Left ventricle myocardium inferior (tissue), 1 donor: ENCODE measurements around the gene ASIC3. TPM values are rescaled to one million over a fixed set of nuclear protein-coding genes. Genes with fewer than 3 reads are reported as not detected.

ENCODE experiments used
- DNase-seq: peaks from one replicate; pipeline ENCODE4 v3.0.0-alpha.2; 2020
- H3K27ac ChIP-seq: fragments of 200-600 bp; replicated peaks from 2 replicates; pipeline ENCODE4 v1.8.0; 2021
- H3K27me3 ChIP-seq: fragments of 200-600 bp; 2 replicates; pipeline ENCODE4 v1.8.0; 2021; ENCODE audit warnings: low read depth
- H3K36me3 ChIP-seq: fragments of 200-600 bp; 2 replicates; pipeline ENCODE4 v1.8.0; 2021
- H3K4me1 ChIP-seq: fragments of 200-600 bp; 2 replicates; pipeline ENCODE4 v1.8.0; 2021
- H3K4me3 ChIP-seq: fragments of 200-600 bp; 2 replicates; pipeline ENCODE4 v1.8.0; 2021; ENCODE audit warnings: mild to moderate bottlenecking, moderate library complexity
- H3K9me3 ChIP-seq: fragments of 200-600 bp; replicated peaks from 2 replicates; pipeline ENCODE4 v1.8.0; 2021
- CTCF ChIP-seq: fragments of 200-600 bp; IDR thresholded peaks from 2 replicates; pipeline ENCODE4 v1.8.0; 2021; ENCODE audit warnings: antibody characterized with exemption, mild to moderate bottlenecking, borderline replicate concordance
- intact Hi-C: fragments of 100-400 bp; cut with micrococcal nuclease; formaldehyde crosslinking; loops from one replicate; pipeline ENCODE4 v1.11.0; 2022
- long read RNA-seq: library from polyadenylated mRNA; unstranded; transcript quantifications from one replicate; pipeline ENCODE4 v2.0.0, GENCODE V29; 2021
- total RNA-seq: library from RNA; stranded (reverse); fragmentation: NEBNext Ultra II Directional; extraction: Animal tissue kit (Norgen Biotek cat#: 25700); gene quantifications from one replicate; pipeline ENCODE4 v1.2.1, GENCODE V29; 2021
- donor health status: DM: no; HTN: yes; CAD: no; lungs with severe emphysema.

Gene ASIC3
- total RNA-seq = 5.3 TPM
- long read RNA-seq, partial matches to known transcripts = 2 of 3 reads
- long read RNA-seq, other reads (novel, unspliced or antisense) = 0 of 3 reads

GRCh38 chr7:151047976-151048815, at the start of gene ASIC3:
ASIC3 (plus strand) TSS chr7:151048531; CDS start chr7:151048886, 355 bp downstream.
- intact Hi-C loops = no loop called here
- no peak for TF ChIP-seq CTCF

GRCh38 chr7:150999001-150999400, 49.3 kb upstream of the ASIC3 start:
- Histone ChIP-seq H3K9me3 (no peaks in the 10 kb centered on the region), H3K4me1 (peaks cover 24% of the 10 kb centered on the region), H3K36me3 (peaks cover 8% of the 10 kb centered on the region), H3K4me3 (no peak overlapping the region), H3K27me3 (no peaks in the 10 kb centered on the region), H3K27ac (no peak overlapping the region)
- DNase-seq = no peak
- no peak for TF ChIP-seq CTCF
- intact Hi-C loops = no loop called here

More at GRCh38 chr7:151047976-151048815, at the start of gene ASIC3:
- no peak for DNase-seq
- Histone ChIP-seq H3K9me3 (no peaks in the 10 kb centered on the region), H3K4me3 (no peak within 1 kb of the TSS), H3K27me3 (peaks cover 8% of the 10 kb centered on the region), H3K36me3 (peaks cover 15% of the 10 kb centered on the region), H3K27ac (no peak within 1 kb of the TSS), H3K4me1 (peaks cover 10% of the 10 kb centered on the region)

GRCh38 chr7:150999497-151000230, 48.7 kb upstream of the ASIC3 start:
- Histone ChIP-seq H3K4me3 (no peak overlapping the region), H3K4me1 (peaks cover 17% of the 10 kb centered on the region), H3K9me3 (no peaks in the 10 kb centered on the region), H3K36me3 (peaks cover 8% of the 10 kb centered on the region), H3K27ac (no peak overlapping the region), H3K27me3 (no peaks in the 10 kb centered on the region)
- intact Hi-C loops = no loop called here
- DNase-seq = no peak
- no peak for TF ChIP-seq CTCF

GRCh38 chr7:151000897-151001495, 47.3 kb upstream of the ASIC3 start:
- Histone ChIP-seq H3K9me3 (no peaks in the 10 kb centered on the region), H3K27ac (no peak overlapping the region), H3K4me1 (peaks cover 10% of the 10 kb centered on the region), H3K27me3 (no peaks in the 10 kb centered on the region), H3K36me3 (peaks cover 12% of the 10 kb centered on the region), H3K4me3 (no peak overlapping the region)
- intact Hi-C loops = no loop called here
- no peak for TF ChIP-seq CTCF
- DNase-seq = no peak

- intact Hi-C loops = no loop called here
- H3K27me3 ChIP-seq = no peaks in the 10 kb centered on the region
- no peaks in the 10 kb centered on the region for H3K9me3 ChIP-seq
- H3K4me1 ChIP-seq = peaks cover 9% of the 10 kb centered on the region
- DNase-seq = no peak
- H3K4me3 ChIP-seq = no peak overlapping the region
- TF ChIP-seq CTCF = no peak
- H3K36me3 ChIP-seq = peaks cover 12% of the 10 kb centered on the region
- no peak overlapping the region for H3K27ac ChIP-seq
Observed at GRCh38 chr7:151001546-151001945, 46.8 kb upstream of the ASIC3 start.
